ENCODE measurements around the gene NTRK2.

NTRK2 gene

GRCh38 chr9:85001925-85002324 is 332.4 kb downstream of the NTRK2 start:
- no peak for TF ChIP-seq CTCF (IDR thresholded peaks at IDR 0.05; ENCODE audit: low read depth, low read length)
- no peak for DNase-seq (ENCODE audit: extremely low read depth, low read depth)

DNA sequence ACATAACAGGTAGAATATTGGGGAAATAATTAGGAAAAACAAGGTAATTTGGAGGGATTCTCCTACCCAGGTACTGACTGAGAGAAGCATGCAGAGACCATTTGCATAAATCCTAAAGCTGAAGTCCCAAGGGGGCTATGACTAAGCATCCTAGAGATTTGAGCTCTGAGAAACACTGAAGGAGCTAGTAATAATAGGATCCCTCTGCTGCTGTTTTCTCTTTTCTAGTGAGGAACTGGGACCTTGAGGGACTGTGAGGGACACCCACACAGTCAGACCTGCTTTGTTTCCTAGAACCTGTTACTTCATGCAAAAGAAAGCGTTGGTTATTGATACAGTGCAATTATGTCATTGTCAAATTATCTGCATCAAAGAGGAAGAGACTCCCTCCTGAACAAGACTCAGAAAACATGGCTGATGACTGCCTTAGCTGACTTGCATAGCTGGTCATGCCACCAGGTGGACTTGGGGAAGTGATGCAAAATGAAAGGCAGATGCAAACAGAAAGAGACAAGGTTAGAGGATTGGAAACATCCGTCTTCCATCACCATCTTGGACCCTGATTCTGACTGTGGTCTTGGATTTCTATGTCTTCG is 335.4 kb downstream of the NTRK2 start:
- DNase-seq (ENCODE audit: extremely low read depth, low read depth) = no peak
- TF ChIP-seq CTCF (IDR thresholded peaks at IDR 0.05; ENCODE audit: low read depth, low read length) = no peak

- no peak for DNase-seq (ENCODE audit: extremely low read depth, low read depth)
- no peak for TF ChIP-seq CTCF (IDR thresholded peaks at IDR 0.05; ENCODE audit: low read depth, low read length)
These were observed 338.2 kb downstream of the NTRK2 start for GRCh38 chr9:85007748-85008147.

DNA sequence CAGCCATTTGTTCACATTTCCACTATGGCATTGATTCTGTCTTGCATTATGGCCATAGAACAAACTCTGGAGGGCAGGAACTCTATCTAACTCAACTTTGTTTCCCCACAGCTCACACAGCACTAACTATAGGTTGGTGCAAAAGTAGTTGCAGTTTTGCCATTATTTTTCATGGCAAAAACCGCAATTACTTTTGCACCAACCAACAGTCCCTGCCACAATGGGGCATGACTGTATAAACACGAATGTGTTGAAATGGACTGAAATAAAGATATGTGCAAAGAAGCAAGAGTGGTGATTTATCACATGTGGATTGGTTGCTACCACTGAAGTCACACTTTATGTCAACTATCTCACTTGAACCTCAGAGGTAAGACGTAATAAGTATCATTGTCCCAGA is 338.7 kb downstream of the NTRK2 start:
- no peak for TF ChIP-seq CTCF (IDR thresholded peaks at IDR 0.05; ENCODE audit: low read depth, low read length)
- no peak for DNase-seq (ENCODE audit: extremely low read depth, low read depth)

- no peak for DNase-seq (ENCODE audit: extremely low read depth, low read depth)
- TF ChIP-seq CTCF (IDR thresholded peaks at IDR 0.05; ENCODE audit: low read depth, low read length) = no peak
These were observed 339.7 kb downstream of the NTRK2 start for GRCh38 chr9:85009251-85009650.

DNA sequence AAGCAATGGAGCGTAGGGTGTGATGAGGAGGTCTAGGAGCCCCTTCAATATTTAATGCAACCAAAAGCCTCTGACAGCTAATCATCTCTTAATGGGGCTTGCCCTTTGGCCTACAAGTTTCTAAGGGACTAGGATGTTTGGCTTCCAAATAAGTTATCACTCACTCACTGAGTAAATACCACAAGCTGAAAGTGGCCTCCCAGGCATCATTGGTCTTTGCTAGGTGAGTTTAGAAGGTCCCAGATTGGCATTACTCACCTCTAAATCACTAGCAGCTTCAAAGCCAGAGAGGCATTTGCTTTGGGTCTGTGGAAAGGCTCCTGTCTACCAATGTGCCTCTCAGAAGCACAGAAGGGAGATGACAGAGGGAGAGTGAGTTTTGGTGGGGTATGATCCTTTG is 344.2 kb downstream of the NTRK2 start:
- DNase-seq (ENCODE audit: extremely low read depth, low read depth) = no peak
- TF ChIP-seq CTCF (IDR thresholded peaks at IDR 0.05; ENCODE audit: low read depth, low read length) = no peak

DNA sequence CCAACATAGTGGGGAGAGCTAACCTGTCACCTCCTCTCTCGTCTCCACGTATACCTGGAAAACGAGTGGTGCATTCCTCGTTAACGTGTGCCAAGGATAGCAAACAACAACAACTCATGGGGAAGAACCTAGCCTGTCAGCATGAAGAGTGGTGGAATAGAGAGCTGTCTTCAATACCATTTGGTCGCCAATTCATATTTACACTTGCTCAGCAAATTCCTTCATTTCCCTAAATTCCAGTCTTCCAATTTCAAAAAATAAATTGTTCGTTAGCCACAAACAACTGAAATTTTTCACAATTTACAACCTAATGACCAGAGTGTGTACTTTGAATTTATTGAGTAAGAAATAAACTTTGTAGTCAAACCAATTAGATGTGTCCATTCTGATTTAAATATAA is 344.8 kb downstream of the NTRK2 start:
- DNase-seq (ENCODE audit: extremely low read depth, low read depth) = no peak
- TF ChIP-seq CTCF (IDR thresholded peaks at IDR 0.05; ENCODE audit: low read depth, low read length) = no peak
